Testis (tissue), 3 donors: ENCODE measurements around the gene DNAJB6. TPM values are rescaled to one million over a fixed set of nuclear protein-coding genes. Genes with fewer than 3 reads are reported as not detected.

Source experiments
- DNase-seq: peaks from one replicate; pipeline ENCODE4 v3.0.0-alpha.2; 2019
- H3K27ac ChIP-seq, 2 donors: fragments of 200-600 bp; sonication (generic); one replicate each; pipeline ENCODE4 v1.5.1; 2019
- H3K27me3 ChIP-seq: fragments of 200-600 bp; sonication (generic); one replicate; pipeline ENCODE4 v1.5.1; 2019
- H3K36me3 ChIP-seq: fragments of 200-600 bp; sonication (generic); one replicate; pipeline ENCODE4 v1.5.1; 2017; ENCODE audit warnings: low read depth; ENCODE audit errors: missing control alignments
- H3K4me1 ChIP-seq: fragments of 200-600 bp; sonication (generic); one replicate; pipeline ENCODE4 v1.5.1; 2019
- H3K4me3 ChIP-seq, 2 donors: fragments of 200-600 bp; sonication (generic); one replicate each; pipeline ENCODE4 v1.5.1; 2017 to 2019
- H3K9me3 ChIP-seq: fragments of 200-600 bp; sonication (generic); one replicate; pipeline ENCODE4 v1.5.1; 2017
- CTCF ChIP-seq, 3 experiments: fragments of 450-650 bp in 2 of 3; fragments of 200-600 bp in 1 of 3; sonication (generic) in 1 of 3; IDR thresholded peaks; one replicate each; pipeline ENCODE4 v1.5.1; 2016 to 2019; ENCODE audit warnings: antibody characterized with exemption in 3 of 3, mild to moderate bottlenecking in 2 of 3, moderate library complexity in 1 of 3
- POLR2A ChIP-seq: fragments of 450-650 bp; IDR thresholded peaks from one replicate; pipeline ENCODE4 v1.6.1; 2017; ENCODE audit warnings: antibody characterized with exemption, mild to moderate bottlenecking, moderate library complexity
- WGBS, 2 donors: methylation state at CpG; one replicate each; pipeline ENCODE4 v1.1.5; 2018; 5-methylcytosine and 5-hydroxymethylcytosine counted together
- intact Hi-C: fragments of 100-400 bp; cut with DNase I; formaldehyde crosslinking; loops from one replicate; pipeline ENCODE4 v1.15.1; 2023; ENCODE audit warnings: low total_unique reads
- polyA plus RNA-seq: library from polyadenylated mRNA; stranded (reverse); fragments of 350-450 nt; fragmentation: Illumina TruSeq; extraction: RNeasy Lipid Tissue Mini Kit (QIAGEN cat#74804); gene quantifications from one replicate; pipeline ENCODE4 v1.2.3, GENCODE V29; 2014; ENCODE audit warnings: low read depth, low replicate concordance; ENCODE audit not compliant: insufficient read depth
- total RNA-seq, 2 donors: library from RNA; depleted of rRNA; stranded (reverse); fragments of >200 nt; gene quantifications; one replicate each; pipeline ENCODE4 v1.2.3, GENCODE V29; 2016

Gene DNAJB6
- total and polyA plus RNA-seq, 3 donors from 2014 or later, result 154 to 262 (median 172) TPM

GRCh38 chr7:157357129-157358040 lies 20.6 kb downstream of the DNAJB6 start:
- WGBS, 2 donors, result 84 to 89% methylated on average over 15 to 21 of the region's 24 CpGs
- H3K27me3 ChIP-seq, result no peaks in the 10 kb centered on the region
- DNase-seq, result no peak
- H3K27ac ChIP-seq, result peak overlapping the region in 1 of 2 donors; percentile 20
- H3K36me3 ChIP-seq, result no peaks in the 10 kb centered on the region
- H3K9me3 ChIP-seq, result no peaks in the 10 kb centered on the region
- intact Hi-C loops, result no loop called here
- TF ChIP-seq POLR2A (no peak), CTCF (IDR thresholded peaks at IDR 0.05) (no peak)
- peaks cover 27% of the 10 kb centered on the region for H3K4me1 ChIP-seq
- H3K4me3 ChIP-seq, result no peak overlapping the region

GRCh38 chr7:157358041-157358752 lies 21.4 kb downstream of the DNAJB6 start:
- TF ChIP-seq POLR2A (no peak), CTCF (IDR thresholded peaks at IDR 0.05) (no peak)
- no peak overlapping the region for H3K27ac ChIP-seq
- 74 to 80% methylated on average over 13 of the region's 13 CpGs for WGBS, 2 donors
- no peak for DNase-seq
- intact Hi-C loops, result no loop called here
- no peaks in the 10 kb centered on the region for H3K27me3 ChIP-seq
- no peaks in the 10 kb centered on the region for H3K9me3 ChIP-seq
- no peaks in the 10 kb centered on the region for H3K36me3 ChIP-seq
- peaks cover 35% of the 10 kb centered on the region for H3K4me1 ChIP-seq
- H3K4me3 ChIP-seq, result no peak overlapping the region

- H3K27me3 ChIP-seq, result no peaks in the 10 kb centered on the region
- H3K27ac ChIP-seq, result no peak overlapping the region
- H3K9me3 ChIP-seq, result no peaks in the 10 kb centered on the region
- intact Hi-C loops, result no loop called here
- no peak overlapping the region for H3K4me3 ChIP-seq
- TF ChIP-seq POLR2A (no peak), CTCF (IDR thresholded peaks at IDR 0.05) (no peak)
- no peak for DNase-seq
- H3K4me1 ChIP-seq, result peaks cover 40% of the 10 kb centered on the region
- 69 to 73% methylated on average over 4 of the region's 4 CpGs for WGBS, 2 donors
- no peaks in the 10 kb centered on the region for H3K36me3 ChIP-seq
Observed at GRCh38 chr7:157358753-157359096, 21.9 kb downstream of the DNAJB6 start.

- Histone ChIP-seq H3K9me3 (no peaks in the 10 kb centered on the region), H3K27me3 (no peaks in the 10 kb centered on the region), H3K36me3 (peaks cover 3% of the 10 kb centered on the region), H3K4me3 (no peak overlapping the region), H3K4me1 (peaks cover 40% of the 10 kb centered on the region), H3K27ac (no peak overlapping the region)
- no peak for DNase-seq
- intact Hi-C loops, result no loop called here
- no peak for TF ChIP-seq POLR2A
- no peak for TF ChIP-seq CTCF (IDR thresholded peaks at IDR 0.05)
- 83 to 86% methylated on average over 5 of the region's 5 CpGs for WGBS, 2 donors
Observed at GRCh38 chr7:157359581-157359980, 22.8 kb downstream of the DNAJB6 start.
